Mammary epithelial cell (primary cell): Measurements from ENCODE around the gene SLC16A3.

ENCODE experiments used
- EZH2 ChIP-seq: IDR thresholded peaks from 2 replicates; pipeline ENCODE4 v1.6.1; 2012; ENCODE audit warnings: low read length, inconsistent platforms, borderline replicate concordance
- TF ChIP-seq, protein P1 (sequence below), 2 donors: IDR thresholded peaks in 1 of 2; conservative IDR thresholded peaks in 1 of 2; 2 replicates each; pipeline ENCODE4 v1.5.1; 2011 to 2012; ENCODE audit warnings: inconsistent platforms in 2 of 2, low read length in 2 of 2, mild to moderate bottlenecking in 2 of 2, control low read depth in 1 of 2, low read depth in 1 of 2; ENCODE audit not compliant: insufficient read depth in 1 of 2; ENCODE audit errors: extremely low read depth in 1 of 2

DNA sequence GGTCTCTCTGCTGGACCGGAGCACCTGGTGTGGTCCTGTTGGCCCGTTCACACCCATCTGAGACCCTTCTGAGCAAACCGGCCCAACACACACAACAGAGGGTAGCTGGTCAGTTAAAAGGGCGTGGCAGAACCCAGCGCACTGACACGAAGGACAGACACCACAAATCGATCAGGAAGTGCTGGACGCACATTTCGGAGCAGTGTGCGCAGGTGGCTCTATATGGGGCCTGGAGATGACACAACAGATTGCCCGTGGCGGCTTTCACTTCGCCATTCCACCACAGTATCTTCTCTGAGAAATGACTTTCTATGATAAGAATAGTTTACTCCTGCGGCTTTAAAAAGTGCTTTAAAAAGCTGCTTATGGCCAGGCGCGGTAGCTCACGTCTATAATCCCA is 28.7 kb upstream of the SLC16A3 start:
- TF ChIP-seq, protein P1, sequence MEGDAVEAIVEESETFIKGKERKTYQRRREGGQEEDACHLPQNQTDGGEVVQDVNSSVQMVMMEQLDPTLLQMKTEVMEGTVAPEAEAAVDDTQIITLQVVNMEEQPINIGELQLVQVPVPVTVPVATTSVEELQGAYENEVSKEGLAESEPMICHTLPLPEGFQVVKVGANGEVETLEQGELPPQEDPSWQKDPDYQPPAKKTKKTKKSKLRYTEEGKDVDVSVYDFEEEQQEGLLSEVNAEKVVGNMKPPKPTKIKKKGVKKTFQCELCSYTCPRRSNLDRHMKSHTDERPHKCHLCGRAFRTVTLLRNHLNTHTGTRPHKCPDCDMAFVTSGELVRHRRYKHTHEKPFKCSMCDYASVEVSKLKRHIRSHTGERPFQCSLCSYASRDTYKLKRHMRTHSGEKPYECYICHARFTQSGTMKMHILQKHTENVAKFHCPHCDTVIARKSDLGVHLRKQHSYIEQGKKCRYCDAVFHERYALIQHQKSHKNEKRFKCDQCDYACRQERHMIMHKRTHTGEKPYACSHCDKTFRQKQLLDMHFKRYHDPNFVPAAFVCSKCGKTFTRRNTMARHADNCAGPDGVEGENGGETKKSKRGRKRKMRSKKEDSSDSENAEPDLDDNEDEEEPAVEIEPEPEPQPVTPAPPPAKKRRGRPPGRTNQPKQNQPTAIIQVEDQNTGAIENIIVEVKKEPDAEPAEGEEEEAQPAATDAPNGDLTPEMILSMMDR (conservative IDR thresholded peaks at IDR 0.05 in 1 of 2, IDR thresholded peaks at IDR 0.05 in 1 of 2; ENCODE audit: extremely low read depth in 1 of 2, insufficient read depth in 1 of 2, low read depth in 1 of 2, low read length in 2 of 2), result no peak
- TF ChIP-seq EZH2, result no peak
